NCI-H2107 treated with DMSO at 0.1 percent for 48 hours (cell line): ENCODE data around the gene DCLRE1B.

Source experiments
- DNase-seq: peaks from one replicate; lab custom pipeline; 2025; ENCODE audit not compliant: unreplicated experiment; lab: John Stamatoyannopoulos, UW

Gene DCLRE1B

DNA sequence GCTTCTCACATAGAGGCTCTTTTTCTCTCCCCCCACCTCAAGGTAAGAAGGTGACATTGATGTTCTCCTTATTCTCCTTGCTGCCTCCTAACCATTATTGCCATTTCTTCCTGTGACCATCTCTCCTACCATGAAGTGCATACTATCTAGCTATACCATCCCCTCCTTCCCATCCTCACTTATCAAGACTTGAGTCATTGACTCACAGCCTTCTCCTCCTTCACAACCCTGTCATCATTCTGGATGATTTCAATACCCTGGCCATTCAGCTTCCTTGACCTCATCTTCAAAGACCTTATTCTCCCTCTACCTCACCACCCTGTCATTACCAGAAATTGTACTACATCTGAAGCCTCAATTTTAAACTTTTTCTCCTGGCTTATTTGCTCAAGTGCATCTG, 13.1 kb downstream of the DCLRE1B start:
- no peak for DNase-seq

- DNase-seq = no peak
Measured at GRCh38 chr1:113922957-113923356, 17.8 kb downstream of the DCLRE1B start.

- no peak for DNase-seq
Measured at GRCh38 chr1:113924473-113924872, 19.3 kb downstream of the DCLRE1B start.

GRCh38 chr1:113928187-113928930, 23.2 kb downstream of the DCLRE1B start:
- DNase-seq = no peak

GRCh38 chr1:113928941-113929749, 24.0 kb downstream of the DCLRE1B start, which contains the start of gene HIPK1:
TSS of gene HIPK1 (plus strand) at chr1:113929324.
- peak; percentile 93 for DNase-seq

- no peak for DNase-seq
Measured at GRCh38 chr1:113929750-113930498, 24.8 kb downstream of the DCLRE1B start.

DNA sequence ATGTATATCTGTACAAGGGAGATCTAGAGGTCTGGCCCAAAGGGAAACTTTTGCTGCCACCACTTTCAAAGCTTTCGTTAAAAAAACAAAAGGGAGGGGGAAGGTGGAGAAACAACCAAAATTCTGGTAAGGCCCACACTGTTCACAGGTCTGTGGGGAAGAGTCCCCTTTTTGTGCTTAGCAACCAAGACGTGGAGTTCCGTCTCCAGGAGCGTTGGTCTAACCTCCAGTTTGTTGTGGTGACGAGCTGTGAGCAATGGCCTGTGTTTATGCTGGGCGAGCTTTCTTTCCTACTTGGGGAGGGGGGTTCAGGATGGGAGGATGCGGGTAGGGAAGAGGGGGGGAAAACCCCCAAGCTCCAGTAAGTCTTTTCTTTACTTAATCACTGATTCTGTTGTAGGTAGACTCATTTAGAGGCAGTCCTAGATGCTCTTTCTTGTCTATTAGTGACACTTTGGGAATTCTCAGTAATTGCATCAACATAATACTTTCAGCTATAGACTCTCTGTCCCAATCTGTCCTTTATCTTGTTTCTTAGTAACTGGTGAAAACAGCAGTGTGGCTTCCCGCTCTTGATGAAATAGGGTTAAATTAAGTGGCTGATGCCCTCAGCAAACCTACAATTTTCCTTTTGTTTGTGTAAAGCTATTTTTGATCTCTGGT, 25.5 kb downstream of the DCLRE1B start:
- no peak for DNase-seq

DNA sequence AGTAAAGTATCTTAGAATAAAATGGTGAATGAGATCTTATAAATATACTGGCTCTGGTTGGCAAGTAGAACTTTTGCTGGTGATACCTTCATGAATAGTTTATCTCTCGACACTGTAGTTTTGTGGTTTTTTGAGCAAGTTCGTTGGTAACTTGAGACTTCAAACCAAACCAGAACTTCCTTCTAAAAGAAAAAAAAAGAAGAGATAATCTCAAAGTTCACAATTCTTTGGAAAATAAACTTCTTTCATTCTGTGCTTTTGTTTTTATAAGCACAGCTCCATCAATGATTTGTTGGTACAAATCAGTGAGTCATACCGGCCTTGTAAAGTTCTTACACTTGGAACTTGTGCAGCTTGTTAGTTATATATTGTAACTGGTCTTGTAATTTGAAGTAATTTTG, 26.3 kb downstream of the DCLRE1B start:
- no peak for DNase-seq

DNA sequence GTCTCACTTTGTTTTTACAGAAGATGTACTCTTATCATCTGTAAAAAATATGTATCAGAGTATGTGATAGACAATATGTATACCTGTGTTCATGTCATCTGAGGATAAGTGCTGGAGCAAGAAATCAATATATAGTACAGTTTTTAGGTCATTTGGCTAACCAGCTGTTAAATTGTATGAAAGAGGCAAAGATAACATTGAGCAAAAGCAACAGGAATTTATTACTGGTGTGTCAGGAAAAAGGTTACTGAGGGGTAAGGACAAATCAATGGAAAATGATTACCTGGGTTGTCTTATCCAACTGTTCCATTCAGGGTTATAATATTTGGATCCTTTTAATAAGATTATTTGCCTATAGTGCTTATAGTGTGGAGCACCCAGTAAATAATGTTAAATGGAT, 28.9 kb downstream of the DCLRE1B start:
- DNase-seq = no peak

- DNase-seq = no peak
Measured at GRCh38 chr1:113934511-113935055, 29.5 kb downstream of the DCLRE1B start.

- no peak for DNase-seq
Measured at GRCh38 chr1:113935176-113935575, 30.1 kb downstream of the DCLRE1B start.

GRCh38 chr1:113935970-113936369, 30.8 kb downstream of the DCLRE1B start:
- DNase-seq = no peak

- DNase-seq = no peak
Measured at GRCh38 chr1:113937146-113937545, 32.0 kb downstream of the DCLRE1B start.

- DNase-seq = no peak
Measured at GRCh38 chr1:113938192-113938591, 33.1 kb downstream of the DCLRE1B start.

- DNase-seq = no peak
Measured at GRCh38 chr1:113940365-113941244, 35.5 kb downstream of the DCLRE1B start.

GRCh38 chr1:113941245-113941559, 36.1 kb downstream of the DCLRE1B start:
- no peak for DNase-seq

- no peak for DNase-seq
Measured at GRCh38 chr1:113942527-113942926, 37.4 kb downstream of the DCLRE1B start.

DNA sequence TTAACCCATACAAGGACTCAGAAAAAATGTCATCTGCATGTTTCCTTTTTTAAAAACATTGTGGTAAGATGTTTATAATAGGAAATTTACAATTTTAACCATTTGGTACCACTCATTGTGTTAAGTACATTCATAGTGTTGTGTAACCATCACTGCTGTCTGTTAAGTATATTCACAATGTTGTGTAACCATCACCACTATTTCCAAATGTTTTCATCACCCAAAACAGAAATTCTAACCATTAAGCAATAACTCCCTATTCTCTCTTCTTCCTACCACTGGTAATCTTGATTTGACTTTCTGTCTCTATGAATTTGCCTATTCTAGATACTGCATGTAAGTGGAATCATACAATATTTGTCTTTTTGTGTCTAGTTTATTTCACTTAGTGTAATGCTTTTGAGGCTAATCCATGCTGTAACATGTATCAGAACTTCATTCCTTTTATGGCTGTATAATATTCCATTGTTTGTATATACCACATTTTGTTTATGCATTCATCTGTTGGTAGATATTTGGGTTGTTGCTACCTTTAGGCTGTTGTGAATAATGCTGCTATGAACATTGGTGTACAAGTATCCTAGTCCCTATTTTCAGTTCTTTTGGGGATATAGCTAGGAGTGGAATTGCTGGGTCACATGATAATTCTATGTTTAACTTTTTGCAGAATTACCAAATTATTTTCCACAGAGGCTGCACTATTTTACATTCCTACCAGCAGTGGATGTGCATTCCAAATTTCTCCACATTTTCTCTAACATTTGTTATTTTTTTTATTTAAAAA, 38.1 kb downstream of the DCLRE1B start:
- no peak for DNase-seq

DNA sequence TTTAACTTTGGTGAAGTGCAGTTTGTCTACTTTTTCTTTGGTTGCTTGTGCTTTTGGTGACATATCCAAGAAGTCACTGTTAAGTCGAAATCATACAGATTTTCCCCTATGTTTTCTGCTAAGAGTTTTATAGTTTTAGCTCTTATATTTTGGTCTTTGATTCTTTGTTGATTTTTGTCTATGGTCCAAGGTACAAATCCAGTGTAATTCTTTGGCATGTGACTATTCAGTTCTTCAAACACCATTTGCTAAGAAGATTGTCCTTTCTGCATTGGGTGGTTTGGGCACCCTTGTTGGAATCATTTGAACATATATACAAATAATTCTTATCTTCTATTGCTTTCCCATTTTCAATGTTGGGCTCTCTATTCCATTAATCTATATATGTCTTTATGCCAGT, 40.2 kb downstream of the DCLRE1B start:
- no peak for DNase-seq
